SK-N-MC (cell line): ENCODE measurements around the gene CEP126.

Experiments used
- EZH2 ChIP-seq: fragments of 200-600 bp; sonication (generic); IDR thresholded peaks from one replicate; pipeline ENCODE4 v1.6.1; 2017; ENCODE audit warnings: antibody characterized with exemption
- FOXP2 ChIP-seq: optimal IDR thresholded peaks from 2 replicates; pipeline ENCODE3; 2011; ENCODE audit warnings: mild to moderate bottlenecking, moderate library complexity; ENCODE audit not compliant: insufficient read depth; ENCODE audit errors: extremely low read length, control extremely low read depth
- POLR2AphosphoS5 ChIP-seq: IDR thresholded peaks from 2 replicates; pipeline ENCODE4 v1.6.1; 2012; ENCODE audit warnings: mild to moderate bottlenecking, low read depth, low read length, borderline replicate concordance

DNA sequence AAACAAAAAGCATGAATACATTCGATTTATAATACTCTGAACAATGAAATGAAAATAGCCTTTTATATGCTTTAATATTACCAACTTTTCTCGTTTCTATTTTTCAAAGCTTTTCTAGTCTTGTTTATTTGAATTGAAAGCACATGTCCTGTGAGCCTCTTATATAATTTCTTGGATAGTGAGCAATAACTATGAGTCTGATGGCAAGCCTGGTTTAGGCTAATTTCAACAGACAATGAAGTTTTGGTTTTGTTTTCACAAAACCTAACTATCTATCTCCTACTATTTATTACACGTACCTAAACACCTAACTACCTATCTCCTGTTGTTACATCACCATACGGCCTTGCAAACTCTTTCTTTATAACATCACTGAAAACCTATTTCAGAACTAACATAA, 29.2 kb upstream of the CEP126 start:
- TF ChIP-seq EZH2 (no peak), POLR2AphosphoS5 (no peak), FOXP2 (no peak)
